DOHH2 (cell line): ENCODE measurements around the gene GATA6.
"Not testable (repeated sequence)": the region's sequence is repeated elsewhere in the genome, so short reads cannot be mapped to it uniquely, and the experiment has no call there.

Experiments
- EZH2phosphoT487 ChIP-seq: fragments of 200-600 bp; sonication (generic); IDR thresholded peaks from 2 replicates; pipeline ENCODE4 v1.6.1; 2017; ENCODE audit warnings: borderline replicate concordance, mild to moderate bottlenecking, antibody characterized with exemption, low read length, moderate library complexity, mixed read lengths
- TF ChIP-seq, protein P1 (sequence below): fragments of 200-600 bp; sonication (generic); IDR thresholded peaks from one replicate; pipeline ENCODE4 v1.5.1; 2014; ENCODE audit warnings: antibody characterized with exemption, mild to moderate bottlenecking, low read depth, low read length; ENCODE audit not compliant: poor library complexity, severe bottlenecking

DNA sequence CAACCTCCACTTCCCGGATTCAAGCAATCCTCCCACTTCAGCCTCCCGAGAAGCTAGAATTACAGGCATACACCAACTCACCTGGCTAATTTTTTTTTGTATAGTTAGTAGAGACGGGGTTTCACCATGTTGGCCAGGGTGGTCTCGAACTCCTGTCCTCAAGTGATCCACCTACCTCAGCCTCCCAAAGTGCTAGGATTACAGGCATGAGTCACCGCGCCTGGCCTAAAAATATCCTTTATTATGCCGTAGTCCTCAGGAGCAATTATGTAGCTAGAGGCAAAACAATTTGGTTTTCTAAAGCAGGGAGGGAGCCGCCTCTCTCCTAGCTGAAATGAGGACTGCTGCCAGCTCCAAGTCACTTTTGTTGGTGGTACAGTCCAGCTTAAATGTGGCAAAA, 15.2 kb downstream of the GATA6 start:
- TF ChIP-seq, protein P1, sequence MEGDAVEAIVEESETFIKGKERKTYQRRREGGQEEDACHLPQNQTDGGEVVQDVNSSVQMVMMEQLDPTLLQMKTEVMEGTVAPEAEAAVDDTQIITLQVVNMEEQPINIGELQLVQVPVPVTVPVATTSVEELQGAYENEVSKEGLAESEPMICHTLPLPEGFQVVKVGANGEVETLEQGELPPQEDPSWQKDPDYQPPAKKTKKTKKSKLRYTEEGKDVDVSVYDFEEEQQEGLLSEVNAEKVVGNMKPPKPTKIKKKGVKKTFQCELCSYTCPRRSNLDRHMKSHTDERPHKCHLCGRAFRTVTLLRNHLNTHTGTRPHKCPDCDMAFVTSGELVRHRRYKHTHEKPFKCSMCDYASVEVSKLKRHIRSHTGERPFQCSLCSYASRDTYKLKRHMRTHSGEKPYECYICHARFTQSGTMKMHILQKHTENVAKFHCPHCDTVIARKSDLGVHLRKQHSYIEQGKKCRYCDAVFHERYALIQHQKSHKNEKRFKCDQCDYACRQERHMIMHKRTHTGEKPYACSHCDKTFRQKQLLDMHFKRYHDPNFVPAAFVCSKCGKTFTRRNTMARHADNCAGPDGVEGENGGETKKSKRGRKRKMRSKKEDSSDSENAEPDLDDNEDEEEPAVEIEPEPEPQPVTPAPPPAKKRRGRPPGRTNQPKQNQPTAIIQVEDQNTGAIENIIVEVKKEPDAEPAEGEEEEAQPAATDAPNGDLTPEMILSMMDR: not testable (repeated sequence)
- not testable (repeated sequence) for TF ChIP-seq EZH2phosphoT487
